HG03060 (cell line): ENCODE results near the gene PHAX.
A peak's percentile ranks its signal among the peaks of the same experiment; 100 is the strongest.
"Not testable (repeated sequence)": the region's sequence is repeated elsewhere in the genome, so short reads cannot be mapped to it uniquely, and the experiment has no call there.

ENCODE experiments used
- ATAC-seq: cut with Tn5 transposase; IDR thresholded peaks from one replicate; pipeline ENCODE4 v1.9.1; 2021; ENCODE audit warnings: low read depth, moderate number of reproducible peaks; ENCODE audit not compliant: unreplicated experiment

The PHAX gene, protein sequence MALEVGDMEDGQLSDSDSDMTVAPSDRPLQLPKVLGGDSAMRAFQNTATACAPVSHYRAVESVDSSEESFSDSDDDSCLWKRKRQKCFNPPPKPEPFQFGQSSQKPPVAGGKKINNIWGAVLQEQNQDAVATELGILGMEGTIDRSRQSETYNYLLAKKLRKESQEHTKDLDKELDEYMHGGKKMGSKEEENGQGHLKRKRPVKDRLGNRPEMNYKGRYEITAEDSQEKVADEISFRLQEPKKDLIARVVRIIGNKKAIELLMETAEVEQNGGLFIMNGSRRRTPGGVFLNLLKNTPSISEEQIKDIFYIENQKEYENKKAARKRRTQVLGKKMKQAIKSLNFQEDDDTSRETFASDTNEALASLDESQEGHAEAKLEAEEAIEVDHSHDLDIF

DNA sequence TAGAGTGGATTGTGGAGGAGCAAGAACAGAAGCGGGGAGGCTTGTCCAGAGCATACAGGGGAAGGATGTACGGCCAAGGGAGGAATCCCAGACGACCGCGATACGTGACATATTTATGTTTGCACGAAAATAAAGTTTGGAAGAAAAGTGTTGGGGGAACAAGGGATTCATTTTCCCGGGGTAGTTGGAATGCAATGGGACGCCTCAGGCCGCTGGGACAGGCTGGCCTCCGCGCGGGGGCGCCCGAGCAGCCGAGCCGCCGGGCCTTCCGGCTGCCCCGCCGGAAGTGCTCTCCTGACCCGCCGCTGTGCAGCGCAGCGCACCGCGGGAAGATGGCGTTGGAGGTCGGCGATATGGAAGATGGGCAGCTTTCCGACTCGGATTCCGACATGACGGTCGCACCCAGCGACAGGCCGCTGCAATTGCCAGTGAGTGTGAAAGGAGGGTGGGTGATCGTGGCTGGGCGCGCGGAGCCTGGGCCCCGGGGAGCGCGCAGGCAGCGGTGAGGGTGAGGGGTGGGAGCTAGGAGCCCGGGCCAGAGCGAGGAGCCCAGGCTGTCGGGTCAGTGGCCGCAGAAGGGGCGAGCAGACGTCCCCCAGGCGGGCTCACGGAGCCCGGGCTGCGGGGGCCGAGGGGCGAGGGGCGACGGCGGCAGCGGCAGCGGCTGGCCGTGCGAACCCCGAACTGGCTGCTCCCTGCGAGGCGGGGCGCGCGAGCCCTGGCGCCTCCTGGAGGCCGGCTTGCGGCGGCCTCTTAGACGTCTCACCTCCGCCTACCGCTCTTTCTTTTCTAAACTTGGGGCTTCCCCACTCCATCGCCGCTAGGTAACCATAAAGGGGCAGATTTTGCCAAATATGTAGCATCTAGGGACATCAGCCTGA is at the start of gene PHAX:
Gene PHAX, plus strand, starts transcription at position 317 of the 881 bp plus-strand sequence. Its CDS starts 16 bp downstream, at position 333.
- peak; percentile 70 for ATAC-seq

DNA sequence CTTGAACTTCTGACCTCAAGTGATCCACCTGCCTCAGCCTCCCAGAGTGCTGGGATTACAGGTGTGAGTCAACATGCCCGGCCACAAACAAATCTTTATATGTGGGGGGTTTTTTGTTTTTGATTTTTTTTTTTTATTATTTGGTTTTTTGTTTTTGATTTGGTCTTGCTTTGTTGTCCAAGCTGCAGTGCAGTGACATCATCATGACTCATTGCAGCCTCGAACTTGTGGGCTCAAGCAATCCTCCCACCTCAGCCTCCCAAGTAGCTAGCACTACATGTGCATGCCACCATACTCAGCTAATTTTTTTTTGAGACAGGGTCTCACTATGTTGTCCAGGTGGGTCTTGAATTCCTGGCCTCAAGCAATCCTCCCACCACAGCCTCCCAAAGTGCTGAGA is 48.1 kb upstream of the PHAX start:
- ATAC-seq: no peak

DNA sequence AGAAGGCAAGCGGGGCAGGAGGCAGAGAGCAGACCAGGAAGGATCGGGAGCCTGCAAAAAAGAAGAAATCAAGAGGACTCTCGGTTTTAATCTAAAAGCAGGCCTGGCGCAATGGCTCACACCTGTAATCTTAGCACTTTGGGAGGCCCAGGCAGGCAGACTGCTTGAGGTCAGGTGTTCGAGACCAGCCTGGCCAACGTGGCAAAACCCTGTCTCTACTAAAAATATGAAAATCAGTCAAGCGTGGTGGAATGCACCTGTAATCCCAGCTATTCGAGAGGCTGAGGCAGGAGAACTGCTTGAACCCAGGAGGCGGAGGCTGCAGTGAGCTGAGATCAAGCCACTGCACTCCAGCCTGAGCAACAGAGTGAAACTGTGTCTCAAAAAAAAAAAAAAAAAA is 45.6 kb upstream of the PHAX start:
- ATAC-seq: not testable (repeated sequence)

DNA sequence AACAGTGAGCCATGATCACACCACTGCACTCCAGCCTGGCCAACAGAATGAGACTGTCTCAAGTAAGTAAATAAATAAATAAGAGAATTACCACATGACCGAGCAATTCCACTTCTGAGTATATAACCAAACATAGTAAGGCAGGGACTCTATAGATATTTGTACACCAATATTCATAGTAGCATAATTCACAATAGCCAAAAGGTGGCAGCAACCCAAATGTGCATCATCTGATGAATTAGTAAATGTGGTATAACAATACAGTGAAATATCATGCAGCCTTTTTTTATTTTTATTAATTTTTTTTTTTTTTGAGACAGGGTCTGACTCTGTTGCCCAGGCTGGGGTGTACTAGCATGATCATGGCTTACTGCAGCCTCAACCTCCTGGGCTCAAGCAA is 38.8 kb upstream of the PHAX start:
- ATAC-seq: no peak

DNA sequence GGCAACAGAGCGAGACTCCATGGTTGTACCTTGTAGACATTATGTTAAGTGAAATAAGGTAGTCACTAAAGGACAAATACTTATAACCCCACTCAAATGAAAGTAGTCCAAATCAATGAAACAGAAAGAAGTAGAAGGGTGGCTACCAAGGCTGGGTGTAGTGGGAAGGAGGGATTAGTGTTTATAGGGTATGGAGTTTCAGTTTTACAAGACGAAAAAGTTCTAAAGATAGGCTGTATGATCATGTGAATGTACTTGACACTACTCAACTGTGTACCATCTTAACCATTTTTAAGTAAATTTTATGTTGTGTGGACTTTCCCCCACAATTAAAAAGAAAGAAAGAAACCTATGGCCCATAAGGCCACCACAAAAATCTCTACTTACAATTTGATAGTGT is 37.9 kb upstream of the PHAX start:
- peak; percentile 75 for ATAC-seq

DNA sequence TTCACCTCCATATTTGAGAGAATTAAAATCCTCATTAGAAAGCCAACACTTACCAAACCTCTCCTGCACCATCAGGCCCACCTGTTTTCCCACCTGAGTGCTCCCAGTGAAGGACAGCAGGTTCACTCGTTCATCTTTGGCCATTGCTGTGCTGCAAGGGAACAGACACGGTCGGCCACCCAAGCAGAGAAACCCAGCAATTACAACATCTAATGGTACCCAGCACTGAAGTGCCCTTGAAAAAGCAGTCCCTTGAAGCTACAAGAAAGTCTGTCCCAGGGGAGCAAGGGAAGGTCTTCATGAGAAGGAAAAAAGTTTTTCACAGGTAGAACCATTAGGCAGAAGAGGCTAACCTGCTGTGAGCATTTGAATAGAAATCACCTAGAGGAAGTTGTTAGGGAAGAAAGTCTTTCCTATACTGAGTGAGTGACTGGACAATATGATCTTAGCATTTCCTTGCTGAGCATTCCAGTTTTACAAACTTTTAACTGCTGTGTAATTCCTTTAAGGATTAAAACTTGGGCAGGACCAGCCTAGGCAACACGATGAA is 32.5 kb upstream of the PHAX start:
- ATAC-seq: no peak

DNA sequence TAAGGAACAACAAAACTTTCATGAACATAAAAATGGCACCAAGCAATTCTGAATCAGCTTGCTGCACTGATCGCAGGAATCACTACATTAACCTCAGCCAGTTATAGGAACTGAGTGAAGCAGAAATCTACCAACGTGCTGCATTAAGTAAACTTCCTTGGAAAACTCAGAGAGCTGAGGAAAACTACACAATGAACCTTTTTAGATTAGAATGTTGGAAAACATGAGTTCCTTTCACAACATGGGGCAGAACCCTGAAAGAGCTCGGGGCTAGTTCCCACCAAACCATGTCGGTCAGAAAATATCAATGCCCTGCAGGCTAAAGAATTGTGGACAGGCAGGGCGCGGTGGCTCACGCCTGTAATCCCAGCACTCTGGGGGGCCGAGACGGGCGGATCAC is 25.1 kb upstream of the PHAX start:
- ATAC-seq: no peak

DNA sequence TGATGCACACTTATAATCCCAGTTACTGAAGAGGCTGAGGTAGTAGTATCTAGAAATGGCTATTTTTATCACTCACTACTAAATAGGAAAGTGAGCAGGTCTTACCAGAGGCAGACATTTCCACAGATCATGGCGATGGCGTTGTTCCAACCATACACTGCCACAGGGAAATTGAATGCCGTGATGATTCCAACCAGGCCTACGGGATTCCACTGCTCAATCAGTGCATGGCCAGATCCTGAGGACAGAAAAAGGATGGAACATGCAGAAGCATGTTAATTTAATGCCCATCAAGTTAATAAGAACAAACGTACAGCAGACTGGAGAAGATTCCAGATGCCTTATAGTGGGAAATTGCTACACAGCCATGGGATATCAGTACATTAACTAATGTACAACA is 23.8 kb upstream of the PHAX start:
- no peak for ATAC-seq

DNA sequence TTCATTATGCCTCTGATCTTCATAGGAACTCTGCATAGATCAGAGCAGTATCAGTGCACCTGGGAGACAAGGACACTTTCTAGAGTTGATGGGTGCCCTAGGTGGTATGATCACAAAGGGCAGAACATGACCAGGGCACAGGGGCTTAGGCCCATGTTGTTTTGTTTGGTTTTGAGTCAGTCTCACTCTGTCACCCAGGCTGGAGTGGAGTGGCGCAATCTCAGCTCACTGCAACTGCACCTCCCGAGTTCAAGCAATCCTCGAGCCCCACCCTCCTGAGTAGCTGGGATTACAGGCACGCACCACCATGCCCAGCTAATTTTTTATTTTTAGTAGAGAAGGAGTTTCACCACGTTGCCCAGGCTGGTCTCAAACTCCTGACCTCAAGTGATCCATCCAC is 23.3 kb upstream of the PHAX start:
- no peak for ATAC-seq

DNA sequence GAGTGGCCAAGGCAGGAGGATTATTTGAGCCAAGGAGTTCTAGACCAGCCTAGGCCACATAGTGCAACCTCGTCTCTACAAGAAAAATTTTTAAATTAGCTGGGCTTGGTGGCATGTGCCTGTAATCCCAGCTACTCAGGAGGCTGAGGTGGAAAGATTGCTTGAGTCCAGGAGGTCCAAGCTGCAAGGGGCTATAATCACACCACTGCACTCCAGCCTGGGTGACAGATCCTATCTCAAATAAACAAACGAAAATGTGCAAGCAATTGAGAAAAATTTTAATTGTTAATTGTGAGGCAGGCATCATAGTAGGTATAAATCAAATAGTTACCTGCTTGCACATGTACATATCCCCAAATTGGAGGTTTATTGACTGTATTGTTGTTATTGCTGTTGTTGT is 21.0 kb upstream of the PHAX start:
- ATAC-seq: no peak

DNA sequence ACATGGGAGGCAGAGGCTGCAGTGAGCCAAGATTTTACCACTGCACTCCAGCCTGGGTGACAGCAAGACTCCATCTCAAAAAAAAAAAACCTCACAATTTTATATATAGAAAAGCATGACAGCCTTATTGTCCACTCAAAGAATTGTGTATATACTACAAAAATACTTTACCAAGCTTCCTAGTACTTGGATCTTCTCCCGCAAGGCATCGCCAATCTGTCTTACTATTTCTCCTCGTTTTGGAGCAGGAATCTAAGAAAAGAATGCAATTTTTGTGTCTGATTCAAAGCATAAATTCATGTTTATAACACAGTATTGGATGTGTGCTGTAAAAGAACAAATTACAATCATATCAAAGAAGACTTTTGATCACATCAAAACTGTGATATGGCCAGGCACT is 17.0 kb upstream of the PHAX start:
- no peak for ATAC-seq

DNA sequence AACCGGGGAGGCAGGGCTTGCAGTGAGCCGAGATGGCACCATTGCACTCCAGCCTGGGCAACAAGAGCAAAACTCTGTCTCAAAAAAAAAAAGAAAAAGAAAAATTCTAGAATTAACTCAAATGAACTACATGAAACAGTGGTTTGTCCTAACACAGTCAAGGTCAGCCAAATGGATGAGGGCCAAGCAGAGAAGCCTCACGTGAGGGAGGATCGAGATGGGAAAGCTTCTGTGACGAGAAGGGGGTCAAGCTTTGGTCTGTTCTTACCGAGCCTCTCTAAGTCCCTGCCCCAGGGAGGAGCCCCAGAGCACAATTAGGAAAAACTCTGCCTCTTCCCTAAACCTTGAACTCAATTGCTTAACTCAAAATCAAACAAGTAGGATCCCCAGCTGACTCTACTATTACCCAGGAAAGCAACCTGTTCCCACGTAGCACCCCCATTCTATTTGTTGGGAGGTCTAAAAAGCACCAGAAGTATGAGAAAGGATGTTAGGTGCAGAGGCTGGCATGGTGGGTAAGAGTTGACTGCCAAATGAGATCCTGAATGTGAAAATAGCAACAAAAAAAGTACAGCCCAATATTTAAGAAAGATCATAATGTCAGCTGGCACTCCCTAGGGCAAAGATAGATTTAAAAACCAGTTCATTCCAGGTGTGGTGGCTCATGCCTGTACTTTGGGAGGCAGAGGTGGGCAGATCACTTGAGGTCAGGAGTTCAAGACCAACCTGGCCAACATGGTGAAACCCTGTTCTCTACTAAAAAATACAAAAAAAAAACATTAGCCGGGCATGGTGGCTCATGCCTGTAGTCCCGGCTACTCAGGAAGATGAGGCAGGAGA is 13.0 kb upstream of the PHAX start:
- no peak for ATAC-seq

DNA sequence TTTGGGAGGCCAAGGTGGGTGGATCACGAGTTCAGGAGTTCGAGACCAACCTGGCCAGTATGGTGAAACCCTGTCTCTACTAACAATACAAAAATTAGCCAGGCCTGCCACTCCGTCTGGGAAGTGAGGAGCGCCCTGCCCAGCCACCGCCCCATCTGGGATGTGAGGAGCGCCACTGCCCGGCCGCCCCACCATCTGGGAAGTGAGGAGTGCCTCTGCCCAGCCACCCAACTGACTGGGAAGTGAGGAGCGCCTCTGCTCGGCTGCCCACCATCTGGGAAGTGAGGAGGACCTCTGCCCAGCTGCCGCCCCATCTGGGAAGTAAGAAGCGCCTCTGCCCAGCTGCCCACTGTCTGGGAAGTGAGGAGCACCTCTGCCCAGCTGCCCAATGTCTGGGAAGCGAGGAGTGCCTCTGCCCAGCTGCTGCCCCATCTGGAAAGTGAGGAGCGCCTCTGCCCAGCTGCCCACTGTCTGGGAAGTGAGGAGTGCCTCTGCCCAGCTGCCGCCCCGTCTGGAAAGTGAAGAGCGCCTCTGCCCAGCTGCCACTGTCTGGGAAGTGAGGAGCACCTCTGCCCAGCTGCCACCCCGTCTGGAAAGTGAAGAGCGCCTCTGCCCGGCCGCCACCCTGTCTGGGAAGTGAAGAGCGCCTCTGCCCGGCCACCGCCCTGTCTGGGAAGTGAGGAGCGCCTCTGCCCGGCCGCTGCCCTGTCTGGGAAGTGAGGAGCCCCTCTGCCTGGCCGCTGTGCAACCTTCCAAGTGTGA is 11.0 kb upstream of the PHAX start:
- ATAC-seq: no peak

DNA sequence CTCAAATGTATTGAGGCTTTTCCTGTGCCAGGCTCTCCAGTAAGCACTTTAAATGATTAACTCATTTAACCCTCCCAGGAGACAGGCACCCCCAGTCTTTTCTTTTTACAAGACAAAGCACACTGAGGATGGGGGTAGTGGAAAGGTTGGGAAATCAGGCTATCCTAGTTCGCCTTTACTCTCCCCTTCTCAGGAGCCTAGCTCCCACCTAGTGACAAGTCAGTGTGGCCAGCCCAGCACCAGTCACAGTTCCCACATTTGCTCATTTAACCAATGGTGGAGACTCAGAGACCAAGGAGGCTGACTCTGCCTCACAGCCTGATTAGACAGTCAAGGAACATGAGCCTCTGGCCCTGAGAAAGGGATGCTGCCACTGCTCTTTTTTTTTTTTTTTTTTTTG is 9.2 kb upstream of the PHAX start:
- no peak for ATAC-seq

DNA sequence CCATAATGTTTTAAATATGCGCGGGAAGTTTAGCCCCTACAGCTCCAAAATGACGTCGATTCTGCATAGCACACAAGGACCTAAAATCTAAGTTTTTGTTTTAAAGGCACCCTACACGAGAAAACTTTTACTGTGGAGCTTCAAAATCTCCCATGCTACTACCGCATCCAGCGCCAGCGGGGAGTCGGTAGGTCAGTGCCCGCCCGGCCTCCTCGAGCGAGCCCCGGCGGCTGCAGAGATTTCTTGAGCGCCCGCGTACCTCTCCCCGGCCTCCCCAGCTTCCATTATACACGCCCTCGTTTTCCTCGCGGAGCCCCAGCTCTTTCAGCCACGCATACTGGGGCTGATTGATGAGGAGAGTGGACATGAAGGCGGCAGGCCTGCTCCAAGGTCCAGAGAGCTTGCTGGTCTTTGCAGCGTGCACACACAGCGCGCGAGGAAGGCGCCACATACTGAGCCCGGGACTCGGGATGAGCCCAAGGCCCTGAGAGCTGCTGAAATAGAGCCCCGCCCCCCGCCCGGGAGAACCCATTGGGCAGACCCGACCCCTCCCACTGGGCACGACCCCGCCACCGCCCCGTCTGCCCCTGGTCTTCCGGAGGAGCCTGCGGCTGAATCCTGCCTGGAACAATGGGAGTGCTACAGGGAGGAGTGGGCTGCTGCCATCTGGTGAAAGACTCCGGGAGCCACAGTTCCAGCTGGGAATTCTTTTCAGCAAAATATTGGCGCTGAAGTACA is 5.8 kb upstream of the PHAX start, which contains the start of gene ALDH7A1:
Gene ALDH7A1, minus strand, starts transcription at position 472 of the 738 bp plus-strand sequence. Its CDS starts 21 bp downstream, at position 451.
- ATAC-seq: peak; percentile 37

DNA sequence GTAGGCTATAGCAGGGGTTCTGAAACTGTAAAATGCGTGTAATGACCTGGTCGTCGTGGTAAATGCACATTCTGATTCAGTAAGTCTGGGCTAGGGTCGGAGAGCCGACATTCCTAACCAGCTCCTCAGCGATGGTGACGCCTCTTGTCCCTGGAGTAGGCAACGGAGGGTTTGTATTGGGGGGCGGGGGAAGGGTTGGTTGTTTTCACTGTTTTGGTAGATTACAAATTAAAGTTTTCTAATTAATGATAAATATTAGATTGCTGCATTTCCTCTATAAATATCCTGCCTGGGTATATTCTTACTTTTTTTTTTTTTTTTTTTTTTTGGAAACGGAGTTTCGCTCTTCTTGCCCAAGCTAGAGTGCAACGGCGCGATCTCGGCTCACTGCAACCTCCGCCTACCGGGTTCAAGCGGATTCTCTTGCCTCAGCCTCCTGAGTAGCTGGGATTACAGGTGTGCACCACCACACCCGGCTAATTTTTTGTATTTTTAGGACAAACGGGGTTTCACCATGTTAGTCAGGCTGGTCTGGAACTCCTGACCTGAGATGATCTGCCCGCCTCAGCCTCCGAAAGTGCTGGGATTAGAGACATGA is 5.2 kb upstream of the PHAX start:
- ATAC-seq: no peak

DNA sequence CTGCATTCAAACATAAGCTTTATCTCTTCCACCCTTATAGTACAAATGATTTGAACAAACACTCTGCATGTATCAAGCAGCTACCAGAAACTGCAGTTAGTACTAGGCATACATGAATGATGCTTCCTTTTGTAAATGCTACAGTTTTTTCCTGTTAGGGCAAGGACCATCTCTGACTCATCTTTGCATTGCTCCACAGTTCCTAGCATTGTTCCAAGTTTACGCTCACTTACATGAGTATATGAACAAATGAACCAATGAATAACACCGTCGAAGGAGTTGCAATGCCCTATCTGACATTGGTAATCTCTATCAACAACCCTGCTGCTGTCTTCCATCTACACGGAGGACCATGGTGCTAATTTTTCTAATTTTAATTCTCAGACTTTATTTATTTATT is 3.6 kb upstream of the PHAX start:
- ATAC-seq: no peak

DNA sequence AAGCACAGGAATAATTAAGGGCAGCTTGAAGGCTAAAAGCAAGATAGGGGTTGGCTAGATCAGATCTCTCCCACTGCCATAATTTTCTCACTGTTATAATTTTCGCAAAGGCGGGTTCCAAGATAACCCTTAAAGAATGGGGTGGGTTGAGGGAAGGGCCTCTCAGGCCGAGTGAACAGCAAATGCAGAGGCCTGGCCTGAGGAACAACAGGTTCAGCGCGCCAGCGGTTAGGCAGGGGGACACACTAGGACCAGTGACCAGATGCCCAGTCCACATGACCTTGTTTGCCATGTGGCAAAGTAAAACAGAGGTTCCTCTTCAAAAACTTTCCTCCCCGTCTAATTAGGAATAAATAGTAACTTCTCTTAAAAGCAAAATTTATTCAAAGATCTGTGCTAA is 1.2 kb upstream of the PHAX start:
- no peak for ATAC-seq
